OCI-LY1 (cell line): Measurements from ENCODE around the gene NMBR.
"Not testable (repeated sequence)": the region's sequence is repeated elsewhere in the genome, so short reads cannot be mapped to it uniquely, and the experiment has no call there.

ENCODE experiments used
- H2AFZ ChIP-seq: fragments of 200-600 bp; sonication (generic), shearing (Covaris generic); 2 replicates; pipeline ENCODE4 v1.6.0; 2014; ENCODE audit warnings: antibody characterized with exemption, mild to moderate bottlenecking, low read length
- H3F3A ChIP-seq: fragments of 200-600 bp; sonication (generic), shearing (Covaris generic); 2 replicates; pipeline ENCODE4 v1.6.0; 2014; ENCODE audit warnings: mild to moderate bottlenecking, antibody characterized with exemption, low read length, moderate library complexity; ENCODE audit not compliant: insufficient read depth
- H3K27ac ChIP-seq: fragments of 200-600 bp; sonication (generic); 2 replicates; pipeline ENCODE4 v1.5.1; 2014; ENCODE audit warnings: low read length, mixed run types, mild to moderate bottlenecking, low read depth; ENCODE audit not compliant: poor library complexity, severe bottlenecking
- H3K27me3 ChIP-seq: fragments of 200-600 bp; sonication (generic); 2 replicates; pipeline ENCODE4 v1.6.0; 2014; ENCODE audit warnings: antibody characterized with exemption, mild to moderate bottlenecking, low read length, moderate library complexity; ENCODE audit not compliant: insufficient read depth
- H3K36me3 ChIP-seq: fragments of 200-600 bp; sonication (generic); 2 replicates; pipeline ENCODE4 v1.6.1; 2014; ENCODE audit warnings: mild to moderate bottlenecking, antibody characterized with exemption, low read length, moderate library complexity, mixed read lengths; ENCODE audit not compliant: insufficient read depth
- H3K4me1 ChIP-seq: fragments of 200-600 bp; sonication (generic); 2 replicates; pipeline ENCODE4 v1.5.1; 2014; ENCODE audit warnings: mild to moderate bottlenecking, low read length, moderate library complexity; ENCODE audit not compliant: insufficient read depth, severe bottlenecking
- H3K4me2 ChIP-seq: fragments of 200-600 bp; sonication (generic), shearing (Covaris generic); 2 replicates; pipeline ENCODE4 v1.6.1; 2014; ENCODE audit warnings: low read length
- H3K4me3 ChIP-seq: fragments of 200-600 bp; sonication (generic); 2 replicates; pipeline ENCODE4 v1.5.1; 2014; ENCODE audit warnings: low read length, low read depth, mild to moderate bottlenecking, mixed read lengths; ENCODE audit not compliant: poor library complexity, severe bottlenecking
- H3K79me2 ChIP-seq: fragments of 200-600 bp; shearing (Covaris generic); 2 replicates; pipeline ENCODE4 v1.6.1; 2016; ENCODE audit warnings: mixed run types, low read length, mixed read lengths; ENCODE audit not compliant: insufficient read depth
- H3K9ac ChIP-seq: fragments of 200-600 bp; sonication (generic), shearing (Covaris generic); 2 replicates; pipeline ENCODE4 v1.6.1; 2014; ENCODE audit warnings: mild to moderate bottlenecking, low read length, mixed read lengths
- H3K9me2 ChIP-seq: fragments of 200-600 bp; sonication (generic), shearing (Covaris generic); 2 replicates; pipeline ENCODE4 v1.6.1; 2014; ENCODE audit warnings: low read depth, mild to moderate bottlenecking, low read length, mixed read lengths
- H3K9me3 ChIP-seq: fragments of 200-600 bp; shearing (Covaris generic); 2 replicates; pipeline ENCODE4 v1.6.1; 2014; ENCODE audit warnings: low read length, mixed read lengths
- H4K20me1 ChIP-seq: fragments of 200-600 bp; sonication (generic), shearing (Covaris generic); 2 replicates; pipeline ENCODE4 v1.6.0; 2016; ENCODE audit warnings: mild to moderate bottlenecking, low read length; ENCODE audit not compliant: insufficient read depth
- CTCF ChIP-seq: fragments of 200-600 bp; sonication (generic), shearing (Covaris generic); IDR thresholded peaks from 2 replicates; pipeline ENCODE4 v1.5.1; 2017; ENCODE audit warnings: mild to moderate bottlenecking, antibody characterized with exemption, low read length, moderate library complexity, mixed read lengths
- EZH2 ChIP-seq: fragments of 200-600 bp; sonication (generic), shearing (Covaris generic); IDR thresholded peaks from 2 replicates; pipeline ENCODE4 v1.8.0; 2017; ENCODE audit warnings: borderline replicate concordance, mixed run types, mild to moderate bottlenecking, antibody characterized with exemption, low read length, moderate library complexity, mixed read lengths

The NMBR gene

GRCh38 chr6:142152746-142153145 lies 5.8 kb upstream of the NMBR start:
- no peaks in the 10 kb centered on the region for H3F3A ChIP-seq
- H3K36me3 ChIP-seq, result no peaks in the 10 kb centered on the region
- H2AFZ ChIP-seq, result no peak overlapping the region
- no peaks in the 10 kb centered on the region for H3K9me2 ChIP-seq
- no peak overlapping the region for H3K4me3 ChIP-seq
- TF ChIP-seq CTCF, result no peak
- no peak for TF ChIP-seq EZH2
- no peaks in the 10 kb centered on the region for H3K27me3 ChIP-seq
- H3K4me2 ChIP-seq, result no peak overlapping the region
- no peak overlapping the region for H3K9ac ChIP-seq
- no peaks in the 10 kb centered on the region for H3K9me3 ChIP-seq
- peaks cover 41% of the 10 kb centered on the region for H3K4me1 ChIP-seq
- H3K79me2 ChIP-seq, result peaks cover 93% of the 10 kb centered on the region
- H4K20me1 ChIP-seq, result no peaks in the 10 kb centered on the region
- H3K27ac ChIP-seq, result no peak overlapping the region

GRCh38 chr6:142141531-142141930 lies 5.4 kb downstream of the NMBR start:
- H2AFZ ChIP-seq, H3K79me2 ChIP-seq, H3F3A ChIP-seq, H3K36me3 ChIP-seq, H3K4me3 ChIP-seq, H3K9ac ChIP-seq, H4K20me1 ChIP-seq, H3K27me3 ChIP-seq, H3K27ac ChIP-seq, H3K9me2 ChIP-seq, H3K9me3 ChIP-seq, H3K4me1 ChIP-seq, H3K4me2 ChIP-seq: not testable (repeated sequence)

GRCh38 chr6:142138876-142139275 lies 8.0 kb downstream of the NMBR start:
- H3K9me3 ChIP-seq, result no peaks in the 10 kb centered on the region
- no peaks in the 10 kb centered on the region for H3F3A ChIP-seq
- H3K36me3 ChIP-seq, result no peaks in the 10 kb centered on the region
- H3K9me2 ChIP-seq, result no peaks in the 10 kb centered on the region
- no peaks in the 10 kb centered on the region for H3K27me3 ChIP-seq
- H2AFZ ChIP-seq, result no peak overlapping the region
- H3K4me1 ChIP-seq, result no peaks in the 10 kb centered on the region
- no peaks in the 10 kb centered on the region for H4K20me1 ChIP-seq
- H3K79me2 ChIP-seq, result no peaks in the 10 kb centered on the region
- no peak overlapping the region for H3K4me2 ChIP-seq
- no peak overlapping the region for H3K4me3 ChIP-seq
- TF ChIP-seq EZH2, result no peak
- TF ChIP-seq CTCF, result no peak
- no peak overlapping the region for H3K27ac ChIP-seq
- no peak overlapping the region for H3K9ac ChIP-seq

- H3K4me1 ChIP-seq, result no peaks in the 10 kb centered on the region
- no peaks in the 10 kb centered on the region for H3K36me3 ChIP-seq
Measured at GRCh38 chr6:142132625-142133024, 14.3 kb downstream of the NMBR start, which contains the start of gene GJE1. GJE1 (plus strand) TSS chr6:142132925; CDS start chr6:142133159, 234 bp downstream.

More at GRCh38 chr6:142132625-142133024, 14.3 kb downstream of the NMBR start, which contains the start of gene GJE1:
- Histone ChIP-seq H3K79me2 (no peaks in the 10 kb centered on the region), H3K9ac (no peak within 1 kb of the TSS), H3K27ac (no peak within 1 kb of the TSS), H3K9me2 (no peaks in the 10 kb centered on the region), H4K20me1 (no peaks in the 10 kb centered on the region), H2AFZ (no peak within 1 kb of the TSS), H3K9me3 (no peaks in the 10 kb centered on the region), H3K4me2 (no peak within 1 kb of the TSS), H3K27me3 (no peaks in the 10 kb centered on the region), H3F3A (no peaks in the 10 kb centered on the region), H3K4me3 (no peak within 1 kb of the TSS)
- TF ChIP-seq EZH2, result no peak
- TF ChIP-seq CTCF, result no peak
